ENCODE results near the gene SHANK2.

Gene SHANK2

GRCh38 chr11:71279916-71280645 lies 27.7 kb upstream of the SHANK2 start:
- Histone ChIP-seq H3K36me3 (no peaks in the 10 kb centered on the region), H3K4me3 (ENCODE audit: low read depth, low read length) (no peak overlapping the region), H3K27me3 (no peaks in the 10 kb centered on the region), H3K9me3 (no peaks in the 10 kb centered on the region), H3K4me1 (no peaks in the 10 kb centered on the region)
- no peak for DNase-seq
- TF ChIP-seq, protein P1, sequence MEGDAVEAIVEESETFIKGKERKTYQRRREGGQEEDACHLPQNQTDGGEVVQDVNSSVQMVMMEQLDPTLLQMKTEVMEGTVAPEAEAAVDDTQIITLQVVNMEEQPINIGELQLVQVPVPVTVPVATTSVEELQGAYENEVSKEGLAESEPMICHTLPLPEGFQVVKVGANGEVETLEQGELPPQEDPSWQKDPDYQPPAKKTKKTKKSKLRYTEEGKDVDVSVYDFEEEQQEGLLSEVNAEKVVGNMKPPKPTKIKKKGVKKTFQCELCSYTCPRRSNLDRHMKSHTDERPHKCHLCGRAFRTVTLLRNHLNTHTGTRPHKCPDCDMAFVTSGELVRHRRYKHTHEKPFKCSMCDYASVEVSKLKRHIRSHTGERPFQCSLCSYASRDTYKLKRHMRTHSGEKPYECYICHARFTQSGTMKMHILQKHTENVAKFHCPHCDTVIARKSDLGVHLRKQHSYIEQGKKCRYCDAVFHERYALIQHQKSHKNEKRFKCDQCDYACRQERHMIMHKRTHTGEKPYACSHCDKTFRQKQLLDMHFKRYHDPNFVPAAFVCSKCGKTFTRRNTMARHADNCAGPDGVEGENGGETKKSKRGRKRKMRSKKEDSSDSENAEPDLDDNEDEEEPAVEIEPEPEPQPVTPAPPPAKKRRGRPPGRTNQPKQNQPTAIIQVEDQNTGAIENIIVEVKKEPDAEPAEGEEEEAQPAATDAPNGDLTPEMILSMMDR (IDR thresholded peaks at IDR 0.05; ENCODE audit: low read depth, low read length) = no peak

DNA sequence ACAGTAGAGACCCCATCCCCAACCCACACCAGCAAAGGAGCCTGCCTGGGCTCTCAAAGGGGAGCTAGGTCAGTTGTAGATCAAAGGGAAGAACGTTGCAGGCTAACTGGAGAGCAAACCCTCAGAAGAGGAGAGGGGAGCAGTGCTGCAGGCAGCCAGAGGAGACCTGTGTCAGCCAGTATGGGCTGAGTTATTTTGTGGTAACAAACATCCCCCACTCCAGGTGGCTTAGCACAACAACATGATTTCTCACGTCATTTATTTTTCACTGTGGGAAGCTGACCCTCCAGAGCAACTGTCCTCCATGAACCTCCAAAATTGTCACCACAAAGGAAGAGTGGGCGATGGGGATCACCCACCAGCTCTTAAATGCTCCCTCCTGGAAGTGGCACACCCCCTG lies 19.8 kb upstream of the SHANK2 start:
- DNase-seq = no peak
- TF ChIP-seq, protein P1 (IDR thresholded peaks at IDR 0.05; ENCODE audit: low read depth, low read length) = no peak
- peaks cover 24% of the 10 kb centered on the region for H3K27me3 ChIP-seq

DNA sequence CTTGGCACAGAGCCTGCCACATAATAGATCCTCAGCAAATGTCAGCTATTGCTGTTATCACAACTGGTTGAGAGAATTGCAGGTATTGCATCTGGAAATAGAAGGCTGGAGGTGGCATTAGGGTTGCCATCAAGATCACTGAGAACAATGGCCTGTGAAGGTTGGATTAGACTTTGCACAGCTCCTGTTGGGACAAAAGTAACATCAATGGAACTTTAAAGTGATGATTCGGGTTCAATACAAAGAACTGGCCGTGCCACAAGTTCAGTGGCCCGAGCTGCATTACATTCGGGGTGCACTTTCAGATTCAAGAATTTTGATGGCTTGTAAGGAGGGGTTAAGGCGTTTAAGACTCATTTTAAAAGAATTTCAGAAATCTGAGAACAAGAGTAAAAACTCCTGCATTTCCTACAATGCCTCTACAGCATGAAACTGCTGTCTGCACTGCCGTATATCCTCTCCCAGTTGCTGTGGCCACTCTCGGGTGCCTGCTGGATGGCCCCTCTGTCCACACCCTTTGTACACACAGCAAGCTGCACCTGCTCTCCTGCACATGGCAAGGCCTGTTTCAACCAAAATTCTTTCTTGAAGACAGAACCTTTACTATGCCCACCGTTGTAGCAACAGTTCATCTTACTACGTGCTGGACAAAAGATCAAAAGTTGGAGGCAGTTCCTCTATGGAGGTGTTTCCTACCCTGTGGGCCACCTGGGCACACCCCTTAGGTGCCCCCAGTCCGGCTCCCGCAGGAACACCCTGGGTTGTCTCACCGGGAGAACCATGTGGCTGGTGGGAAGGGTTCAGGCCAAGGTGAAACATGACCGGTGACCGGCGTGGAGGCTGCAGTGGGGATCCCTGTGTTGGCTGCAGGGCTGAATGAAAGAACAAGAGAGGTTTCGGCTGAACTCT lies 17.5 kb upstream of the SHANK2 start:
- TF ChIP-seq, protein P1 (IDR thresholded peaks at IDR 0.05; ENCODE audit: low read depth, low read length) = no peak
- Histone ChIP-seq H3K4me1 (no peaks in the 10 kb centered on the region), H3K27me3 (peaks cover 39% of the 10 kb centered on the region), H3K9me3 (no peaks in the 10 kb centered on the region), H3K4me3 (ENCODE audit: low read depth, low read length) (no peak overlapping the region), H3K36me3 (no peaks in the 10 kb centered on the region)
- no peak for DNase-seq

More for the DNA sequence above, 19.8 kb upstream of the SHANK2 start:
- H3K4me3 ChIP-seq (ENCODE audit: low read depth, low read length) = no peak overlapping the region
- no peaks in the 10 kb centered on the region for H3K4me1 ChIP-seq
- H3K36me3 ChIP-seq = no peaks in the 10 kb centered on the region
- H3K9me3 ChIP-seq = no peaks in the 10 kb centered on the region

DNA sequence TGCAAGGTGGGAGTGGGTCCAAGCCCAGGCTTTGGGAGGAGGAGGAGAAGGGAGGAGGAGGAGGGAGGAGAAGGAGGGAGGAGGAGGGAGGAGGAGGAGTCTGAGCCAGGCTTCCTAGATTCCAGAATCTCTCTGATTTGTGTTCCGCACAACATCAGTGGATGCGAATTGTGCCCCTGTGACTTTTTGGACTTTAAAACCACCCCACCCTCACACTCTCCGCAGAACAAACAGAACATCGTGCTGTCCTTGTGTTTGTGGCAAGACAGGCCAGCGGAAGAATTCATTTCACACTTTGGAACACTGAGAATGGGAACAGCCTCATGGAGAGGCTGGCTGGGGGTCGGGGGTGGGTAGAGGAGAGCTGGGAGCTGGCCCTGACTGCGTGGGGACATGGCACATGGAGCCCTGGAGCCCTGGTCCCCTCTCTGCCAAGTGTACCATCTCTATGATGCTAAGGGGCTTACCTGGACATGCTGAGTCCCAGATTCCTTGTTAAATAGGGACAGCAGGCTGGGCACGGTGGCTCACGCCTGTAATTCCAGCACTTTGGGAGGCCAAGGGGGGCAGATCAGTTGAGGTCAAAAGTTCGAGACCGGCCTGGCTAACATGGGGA lies 16.4 kb upstream of the SHANK2 start:
- TF ChIP-seq, protein P1 (IDR thresholded peaks at IDR 0.05; ENCODE audit: low read depth, low read length) = no peak
- H3K4me3 ChIP-seq (ENCODE audit: low read depth, low read length) = no peak overlapping the region
- peaks cover 39% of the 10 kb centered on the region for H3K27me3 ChIP-seq
- no peaks in the 10 kb centered on the region for H3K9me3 ChIP-seq
- DNase-seq = no peak
- no peaks in the 10 kb centered on the region for H3K4me1 ChIP-seq
- no peaks in the 10 kb centered on the region for H3K36me3 ChIP-seq

DNA sequence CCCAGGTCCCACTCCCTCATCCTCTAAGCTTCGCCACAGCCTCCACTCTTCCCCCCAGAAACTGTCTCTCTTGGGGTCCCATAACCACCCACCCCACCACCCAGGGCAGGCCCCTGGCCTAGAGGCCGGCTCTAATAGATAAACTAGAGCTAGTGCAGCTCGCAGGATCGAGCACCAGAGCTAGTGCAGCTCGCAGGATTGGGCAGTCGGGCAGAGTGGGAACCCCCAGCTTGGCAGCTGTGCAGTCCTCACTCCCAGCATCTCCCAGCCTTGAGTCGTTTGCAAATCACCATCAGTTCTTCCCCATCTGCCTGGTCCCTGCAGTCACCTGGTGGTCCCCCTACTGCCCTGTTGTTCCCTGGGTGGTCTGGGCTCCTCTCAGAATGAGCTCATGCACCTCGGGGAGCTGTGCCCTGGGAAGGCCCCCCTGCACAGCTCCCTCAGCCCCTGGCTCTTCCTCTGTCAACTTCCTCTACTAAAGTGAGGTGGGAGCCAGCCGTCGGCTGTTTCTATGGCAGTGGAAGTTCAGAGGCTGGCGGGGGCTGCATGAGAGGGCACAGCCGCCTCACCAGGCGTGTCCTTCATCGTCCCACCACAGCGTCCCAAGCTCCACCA lies 15.5 kb upstream of the SHANK2 start:
- DNase-seq = no peak
- Histone ChIP-seq H3K4me1 (no peaks in the 10 kb centered on the region), H3K27me3 (peaks cover 39% of the 10 kb centered on the region), H3K4me3 (ENCODE audit: low read depth, low read length) (no peak overlapping the region), H3K36me3 (no peaks in the 10 kb centered on the region), H3K9me3 (no peaks in the 10 kb centered on the region)
- TF ChIP-seq, protein P1 (IDR thresholded peaks at IDR 0.05; ENCODE audit: low read depth, low read length) = no peak
